Fibroblast of peridontal ligament (primary cell): ENCODE results near the gene RAB40C.

ENCODE experiments used
- DNase-seq: peaks from one replicate; pipeline ENCODE4 v3.0.0-alpha.2; 2010; ENCODE audit errors: extremely low read depth

RAB40C gene

DNA sequence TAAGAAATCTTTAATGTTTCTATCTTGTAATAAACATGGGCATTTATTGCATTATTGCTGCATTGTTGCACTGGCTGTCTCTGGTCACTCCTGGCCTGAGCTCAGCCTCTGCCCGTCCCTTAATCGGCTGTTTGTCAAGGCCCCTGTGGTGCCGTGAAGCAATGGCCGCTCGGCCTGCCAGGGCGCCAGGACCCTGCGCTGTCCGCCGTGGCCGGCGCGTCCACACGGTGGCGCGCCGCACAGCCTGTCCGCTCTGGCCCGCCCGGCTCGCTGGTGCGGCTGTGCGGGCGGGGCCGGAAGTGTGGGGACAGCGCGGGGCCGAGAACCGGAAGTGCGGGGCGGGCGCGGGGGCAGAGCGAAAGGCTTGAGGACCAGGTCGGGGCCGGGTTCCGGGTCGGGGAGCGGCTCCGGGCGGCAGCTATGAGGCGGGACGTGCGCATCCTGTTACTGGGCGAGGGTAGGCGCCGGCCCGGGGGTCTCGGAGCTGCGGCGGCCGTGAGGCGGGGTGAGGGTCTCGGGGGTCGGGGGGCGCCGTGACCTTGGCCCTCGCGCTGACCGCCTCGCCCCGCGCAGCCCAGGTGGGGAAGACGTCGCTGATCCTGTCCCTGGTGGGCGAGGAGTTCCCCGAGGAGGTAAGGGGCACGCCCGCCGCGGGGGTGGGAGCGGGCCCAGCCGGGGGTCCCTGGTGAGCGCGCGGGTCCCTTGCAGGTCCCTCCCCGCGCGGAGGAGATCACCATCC is 78.1 kb downstream of the RAB40C start, which contains the start of gene RHOT2:
Gene RHOT2, plus strand, starts transcription at position 353 of the 739 bp plus-strand sequence. Its CDS starts 68 bp downstream, at position 421.
- peak; percentile 81 for DNase-seq

DNA sequence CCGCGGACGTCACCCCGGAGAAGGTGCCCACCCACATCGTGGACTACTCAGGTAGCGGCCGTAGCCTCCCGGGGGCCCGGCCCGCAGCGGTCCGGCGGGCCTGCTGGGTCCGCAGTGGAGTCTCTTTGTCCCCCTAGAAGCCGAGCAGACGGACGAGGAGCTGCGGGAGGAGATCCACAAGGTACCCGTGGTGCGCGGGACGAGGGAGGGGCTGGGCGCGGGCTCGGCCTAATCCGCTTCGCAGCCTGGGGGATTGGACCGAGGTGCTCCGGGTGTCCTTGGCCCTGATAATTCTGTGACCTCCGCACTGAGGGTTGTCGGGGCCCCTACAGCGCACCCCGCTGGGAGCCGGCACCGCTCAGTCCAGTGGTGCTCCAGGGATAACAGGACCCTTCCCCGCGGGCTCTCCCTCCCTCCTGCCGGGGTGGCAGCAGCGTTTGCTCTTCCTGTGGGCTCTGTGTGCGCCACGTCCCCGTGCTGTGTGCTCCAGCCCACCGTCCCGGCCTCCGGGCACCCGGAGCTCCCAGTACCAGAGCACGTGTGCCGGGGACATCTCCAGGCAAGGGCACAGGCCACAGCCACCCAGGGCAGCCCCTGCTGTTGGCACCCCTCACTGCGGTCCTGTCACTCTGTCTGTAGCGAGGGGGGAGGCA is 78.8 kb downstream of the RAB40C start:
- no peak for DNase-seq

GRCh38 chr16:669666-670065 is 79.8 kb downstream of the RAB40C start:
- no peak for DNase-seq

- DNase-seq = no peak
Observed at GRCh38 chr16:670485-671352, 80.9 kb downstream of the RAB40C start.

- no peak for DNase-seq
Observed at GRCh38 chr16:671353-672131, 81.7 kb downstream of the RAB40C start.

DNA sequence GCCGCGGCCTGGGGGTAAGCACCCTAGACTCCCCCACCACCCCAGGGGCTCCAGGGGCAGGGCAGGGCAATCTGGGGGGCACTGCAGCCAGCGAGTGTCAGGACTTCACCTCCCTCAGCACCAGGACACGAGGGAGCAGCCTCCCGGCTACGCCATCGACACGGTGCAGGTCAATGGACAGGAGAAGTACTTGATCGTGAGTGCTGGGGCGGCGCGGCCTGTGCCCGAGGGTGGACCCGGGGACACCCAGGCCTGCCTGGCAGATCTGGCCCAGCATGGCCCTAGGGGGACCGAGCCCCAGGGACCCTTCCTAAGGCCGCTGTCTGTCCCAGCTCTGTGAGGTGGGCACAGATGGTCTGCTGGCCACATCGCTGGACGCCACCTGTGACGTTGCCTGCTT is 82.5 kb downstream of the RAB40C start:
- no peak for DNase-seq

DNA sequence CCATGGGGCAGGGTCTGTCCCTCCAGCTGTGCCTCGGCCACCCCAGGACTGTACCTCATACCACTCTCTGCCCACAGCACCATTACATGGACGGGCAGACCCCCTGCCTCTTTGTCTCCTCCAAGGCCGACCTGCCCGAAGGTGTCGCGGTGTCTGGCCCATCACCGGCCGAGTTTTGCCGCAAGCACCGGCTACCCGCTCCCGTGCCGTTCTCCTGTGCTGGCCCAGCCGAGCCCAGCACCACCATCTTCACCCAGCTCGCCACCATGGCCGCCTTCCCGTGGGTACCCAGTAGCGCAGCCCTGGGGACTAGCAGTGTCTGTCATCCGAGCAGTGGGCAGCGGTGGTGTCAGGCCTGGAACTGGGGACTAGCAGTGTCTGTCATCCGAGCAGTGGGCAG is 83.0 kb downstream of the RAB40C start:
- no peak for DNase-seq

GRCh38 chr16:673399-673991 is 83.6 kb downstream of the RAB40C start:
- DNase-seq = no peak

GRCh38 chr16:674214-674881 is 84.5 kb downstream of the RAB40C start:
- DNase-seq = no peak

- no peak for DNase-seq
Observed at GRCh38 chr16:674968-675883, 85.4 kb downstream of the RAB40C start, which contains the start of gene RHBDL1. RHBDL1 (plus strand) TSS chr16:675671; CDS start chr16:675791, 120 bp downstream.

DNA sequence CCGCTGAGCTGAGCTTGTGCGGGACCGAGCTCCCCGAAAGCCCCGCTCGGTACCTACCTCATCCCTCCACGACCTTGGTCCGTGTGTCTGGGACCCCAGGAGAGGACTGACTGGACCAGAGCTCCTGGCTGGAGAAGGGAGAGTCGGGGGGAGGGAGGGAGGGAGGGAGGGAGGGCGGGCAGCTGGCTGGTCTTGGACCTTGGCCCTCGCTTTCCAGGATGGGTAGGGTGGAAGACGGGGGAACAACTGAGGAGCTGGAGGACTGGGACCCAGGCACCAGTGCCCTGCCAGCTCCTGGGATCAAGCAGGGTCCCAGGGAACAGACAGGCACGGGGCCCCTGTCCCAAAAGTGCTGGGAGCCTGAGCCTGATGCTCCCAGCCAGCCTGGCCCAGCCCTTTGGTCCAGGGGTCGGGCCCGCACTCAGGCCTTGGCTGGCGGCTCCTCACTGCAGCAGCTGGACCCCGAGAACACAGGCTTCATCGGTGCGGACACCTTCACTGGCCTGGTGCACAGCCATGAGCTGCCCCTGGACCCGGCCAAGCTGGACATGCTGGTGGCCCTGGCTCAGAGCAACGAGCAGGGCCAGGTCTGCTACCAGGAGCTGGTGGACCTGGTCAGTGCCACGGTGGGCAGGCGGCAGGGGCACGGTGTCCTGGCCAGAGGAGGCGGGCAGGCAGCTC is 86.2 kb downstream of the RAB40C start:
- DNase-seq = no peak

- no peak for DNase-seq
Observed at GRCh38 chr16:676565-676902, 86.7 kb downstream of the RAB40C start.

DNA sequence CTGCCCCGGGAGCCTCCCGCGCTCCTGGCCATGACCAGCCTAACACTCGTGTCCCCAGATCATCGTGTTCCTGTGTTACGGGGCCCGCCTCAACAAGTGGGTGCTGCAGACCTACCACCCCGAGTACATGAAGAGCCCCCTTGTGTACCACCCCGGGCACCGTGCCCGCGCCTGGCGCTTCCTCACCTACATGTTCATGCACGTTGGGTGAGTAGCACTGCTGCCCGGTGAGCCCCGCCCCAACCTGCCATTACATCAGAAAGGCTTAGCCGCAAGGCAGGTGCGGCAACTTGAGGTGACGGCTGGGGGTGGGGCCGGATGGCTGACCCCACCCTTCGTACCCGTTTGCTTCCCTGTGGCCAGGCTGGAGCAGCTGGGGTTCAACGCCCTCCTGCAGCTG is 87.0 kb downstream of the RAB40C start:
- DNase-seq = no peak

DNA sequence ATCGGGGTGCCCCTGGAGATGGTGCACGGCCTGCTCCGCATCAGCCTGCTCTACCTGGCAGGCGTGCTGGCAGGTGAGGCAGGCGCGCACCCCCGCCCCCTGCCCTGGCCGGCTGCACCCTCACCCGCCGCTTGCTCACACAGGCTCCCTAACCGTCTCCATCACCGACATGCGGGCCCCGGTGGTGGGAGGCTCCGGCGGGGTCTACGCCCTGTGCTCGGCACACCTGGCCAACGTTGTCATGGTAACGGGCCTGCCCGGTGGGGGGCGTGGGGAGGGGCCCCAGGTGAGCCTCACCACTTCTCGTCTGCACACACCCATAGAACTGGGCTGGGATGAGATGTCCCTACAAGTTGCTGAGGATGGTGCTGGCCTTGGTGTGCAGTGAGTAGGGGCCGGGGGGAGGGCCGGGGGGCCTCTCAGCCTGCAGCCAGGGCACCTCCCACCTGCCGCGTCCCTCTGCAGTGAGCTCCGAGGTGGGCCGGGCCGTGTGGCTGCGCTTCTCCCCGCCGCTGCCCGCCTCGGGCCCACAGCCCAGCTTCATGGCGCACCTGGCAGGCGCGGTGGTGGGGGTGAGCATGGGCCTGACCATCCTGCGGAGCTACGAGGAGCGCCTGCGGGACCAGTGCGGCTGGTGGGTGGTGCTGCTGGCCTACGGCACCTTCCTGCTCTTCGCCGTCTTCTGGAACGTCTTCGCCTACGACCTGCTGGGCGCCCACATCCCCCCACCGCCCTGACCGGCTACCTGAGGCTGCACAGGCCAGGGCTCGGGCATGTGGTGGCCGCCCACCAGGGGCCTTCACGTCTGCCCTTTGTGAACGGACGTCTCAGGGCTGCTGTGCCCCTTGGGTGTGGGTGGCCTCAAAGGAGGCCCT is 87.7 kb downstream of the RAB40C start:
- DNase-seq = no peak

DNA sequence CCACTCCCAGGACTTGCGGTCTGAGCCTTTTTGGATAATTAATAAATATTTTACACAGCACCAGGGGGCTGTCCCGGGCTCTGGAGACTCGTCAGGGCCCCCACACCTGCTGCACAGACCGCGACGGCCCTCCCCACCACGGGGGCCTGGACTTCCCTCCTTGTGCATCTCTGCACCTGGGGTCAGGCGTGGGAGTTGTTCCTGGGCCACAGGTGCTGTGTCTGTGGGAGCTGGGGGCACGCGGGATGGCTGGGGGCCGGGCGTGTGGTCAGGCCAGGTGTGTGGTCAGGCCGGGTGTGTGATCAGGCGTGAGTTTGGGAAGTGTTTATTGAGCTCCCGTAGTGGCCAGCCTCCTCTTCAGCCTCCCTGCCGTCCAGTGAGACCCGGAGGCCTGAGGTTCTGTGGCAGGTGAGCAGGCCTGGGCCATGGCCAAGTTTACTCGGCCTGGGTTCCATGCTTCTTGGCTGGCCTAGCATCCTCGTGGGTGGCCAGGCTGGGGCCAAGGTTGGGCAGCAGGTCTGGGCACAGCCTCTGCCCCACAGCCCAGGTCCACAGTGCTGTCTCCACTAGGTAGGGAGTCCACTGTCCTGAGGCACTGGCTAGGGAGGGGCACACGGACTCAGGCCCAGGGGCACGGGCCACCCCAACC is 88.5 kb downstream of the RAB40C start:
- no peak for DNase-seq
